ENCODE data around the gene SGMS2. TPM values are rescaled to one million over a fixed set of nuclear protein-coding genes. Genes with fewer than 3 reads are reported as not detected.

Gene SGMS2
- total RNA-seq: 94.0 and 107 TPM in 2 replicates

DNA sequence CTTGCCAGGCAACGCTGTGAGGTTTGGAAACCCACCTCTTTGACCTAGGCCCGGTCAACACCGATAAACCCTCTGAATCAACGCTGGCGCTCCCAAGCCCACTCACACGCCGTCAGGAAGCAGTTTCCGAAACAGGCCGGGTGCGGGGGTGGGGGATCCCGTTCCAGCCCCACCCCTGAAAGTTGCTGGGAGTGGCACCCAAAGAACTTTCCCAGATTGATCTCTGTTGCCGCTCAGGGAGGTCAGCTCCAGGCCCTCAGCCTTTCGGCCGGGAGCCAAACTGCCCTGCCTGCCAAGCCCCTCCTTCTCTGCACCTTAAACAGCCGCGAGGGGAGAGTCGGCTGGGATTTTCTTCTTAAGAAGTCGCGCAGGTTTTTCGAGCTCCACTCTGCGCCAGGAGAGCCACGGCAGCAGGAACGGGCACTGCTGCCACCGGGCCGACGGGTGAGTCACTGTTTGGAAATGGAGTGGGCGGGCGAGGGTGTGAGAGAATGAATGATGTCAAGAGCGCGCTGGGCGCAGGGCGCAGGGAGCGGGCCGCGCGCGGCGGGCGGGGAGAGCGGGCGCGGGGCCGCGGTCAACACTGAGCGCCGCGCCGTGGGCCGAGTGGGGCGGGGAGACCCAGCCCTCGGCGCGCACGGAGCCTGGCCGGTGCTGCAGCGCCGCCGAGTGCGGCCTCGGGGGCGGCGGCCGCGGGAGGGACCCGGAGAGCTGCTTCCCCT is at the start of gene SGMS2:
SGMS2 (plus strand) TSS at position 583 of the 722 bp plus-strand sequence. CDS start 70,622 bp downstream, outside the sequence.

DNA sequence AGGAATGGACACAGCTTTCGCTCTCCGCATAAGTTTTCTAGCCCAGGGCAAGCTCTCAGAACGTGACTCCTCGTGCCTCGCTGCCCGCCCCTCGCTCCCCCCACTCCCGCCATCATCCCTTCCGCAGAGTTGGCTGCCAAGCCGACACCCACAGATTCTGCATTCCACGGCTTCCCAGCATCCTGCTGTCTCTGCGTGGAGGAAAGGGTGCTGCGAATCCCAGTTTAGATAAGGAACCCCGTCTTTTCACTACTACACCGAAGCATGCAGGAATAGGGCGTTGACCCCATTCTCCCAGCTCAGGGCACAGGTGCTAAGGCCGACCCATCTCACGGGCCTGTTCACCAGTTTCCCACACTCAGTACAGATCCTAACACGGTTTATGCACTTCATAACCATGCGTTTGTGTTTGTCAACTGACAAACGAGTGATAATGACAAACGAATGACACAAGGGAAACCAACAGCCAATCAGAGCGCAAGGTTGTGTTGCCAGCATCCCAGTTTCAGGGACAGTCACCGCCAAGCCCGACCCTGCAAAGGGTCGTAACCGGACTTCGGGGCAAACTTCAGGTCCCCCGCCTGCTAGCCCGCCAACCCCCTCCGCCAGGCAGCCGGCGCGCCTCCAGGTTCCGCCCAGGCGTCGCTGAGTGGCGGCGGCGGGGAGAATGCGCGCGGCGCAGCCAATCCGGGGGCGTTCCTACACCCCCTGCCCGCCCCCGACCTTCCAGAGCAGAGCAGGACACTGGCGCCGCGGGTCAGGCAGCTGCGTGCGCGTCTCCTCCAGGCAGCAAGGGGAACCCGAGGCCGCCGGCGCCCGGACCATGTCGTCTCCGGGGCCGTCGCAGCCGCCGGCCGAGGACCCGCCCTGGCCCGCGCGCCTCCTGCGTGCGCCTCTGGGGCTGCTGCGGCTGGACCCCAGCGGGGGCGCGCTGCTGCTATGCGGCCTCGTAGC is 106.4 kb downstream of the SGMS2 start, which contains the start of gene CYP2U1:
CYP2U1 (plus strand) TSS at position 729 of the 954 bp plus-strand sequence; CDS start at position 824, 95 bp downstream.

Other genes starting within 250 kb of the SGMS2 start
- gene PAPSS1, start 104.7 kb upstream of the SGMS2 start, total RNA-seq: 55.5 and 55.7 TPM in 2 replicates
- 1.1 and 1.9 TPM in 2 replicates for gene CYP2U1, start 106.6 kb downstream of the SGMS2 start, total RNA-seq
- 28.0 and 32.5 TPM in 2 replicates for gene HADH, start 165.0 kb downstream of the SGMS2 start, total RNA-seq

Measured in hair follicular keratinocyte (primary cell).